SH-SY5Y (cell line): ENCODE data around the gene ZBTB16.

Source experiments
- GATA2 ChIP-seq: IDR thresholded peaks from 2 replicates; pipeline ENCODE4 v1.6.1; 2011; ENCODE audit warnings: mild to moderate bottlenecking, low read depth, low read length
- GATA3 ChIP-seq: IDR thresholded peaks from 2 replicates; pipeline ENCODE4 v1.6.1; 2011; ENCODE audit warnings: low read depth, mild to moderate bottlenecking, low read length, moderate library complexity

DNA sequence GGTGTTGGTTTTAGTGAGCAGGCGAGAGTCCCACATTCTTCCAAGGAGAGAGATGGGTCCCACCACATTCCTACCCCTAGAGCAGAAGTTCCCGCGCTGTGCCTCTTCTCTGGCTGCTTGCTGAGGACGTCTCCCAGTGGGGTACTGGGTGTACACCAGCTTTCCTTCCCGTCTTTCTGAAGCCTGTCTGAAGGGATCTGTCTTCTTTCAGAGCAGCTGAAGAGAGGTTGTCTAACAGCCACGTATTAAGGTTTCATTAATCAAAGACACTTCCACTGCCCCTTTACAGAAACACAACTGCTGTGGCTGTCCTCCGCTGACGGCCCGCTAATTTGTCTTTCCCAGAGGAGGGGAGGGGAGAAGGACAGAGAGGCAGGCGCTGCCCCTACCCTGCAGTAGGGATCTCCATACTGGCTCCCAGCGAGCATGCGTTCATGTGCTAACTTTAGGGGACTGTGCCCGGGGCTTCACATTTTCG lies 56.0 kb downstream of the ZBTB16 start:
- TF ChIP-seq GATA3 (no peak), GATA2 (no peak)
